H1 (cell line): ENCODE measurements around the gene TNNT1. TPM values are rescaled to one million over a fixed set of nuclear protein-coding genes. Genes with fewer than 3 reads are reported as not detected.

Experiments used
- CTCF ChIA-PET: fragments of 300-600 bp; sonication (Branson Sonifier 250); formaldehyde crosslinking; loops from one replicate; lab custom pipeline; 2021; ENCODE audit not compliant: partially characterized antibody; lab: Charles Lee
- POLR2A ChIA-PET: fragments of 300-600 bp; sonication (Branson Sonifier 250); formaldehyde crosslinking; loops from one replicate; lab custom pipeline; 2021; ENCODE audit warnings: inconsistent platforms; ENCODE audit not compliant: partially characterized antibody; lab: Charles Lee
- DNase-seq, 2 experiments: peaks; one replicate each; pipeline versions ENCODE4 v3.0.0 to v3.0.0-alpha.2; 2010 to 2022; ENCODE audit warnings: low spot score in 2 of 2, low read depth in 1 of 2, mixed read lengths in 1 of 2
- FAIRE-seq: peaks from 2 replicates; lab custom pipeline; 2011; peaks lifted over from hg19 to GRCh38; lab: Jason Lieb, UNC
- H2AFZ ChIP-seq: 2 replicates; pipeline ENCODE4 v1.8.1; 2012; ENCODE audit warnings: low read length, inconsistent platforms
- H2AK5ac ChIP-seq: 2 replicates; pipeline ENCODE4 v1.6.1; 2013; ENCODE audit warnings: low read depth, low read length
- H2BK120ac ChIP-seq: replicated peaks from 2 replicates; pipeline ENCODE3; 2013; ENCODE audit warnings: low read depth, low read length, inconsistent platforms
- H2BK12ac ChIP-seq: 2 replicates; pipeline ENCODE4 v1.6.1; 2013; ENCODE audit warnings: low read depth, low read length
- H2BK15ac ChIP-seq: 2 replicates; pipeline ENCODE4 v1.6.1; 2013; ENCODE audit warnings: low read length
- H2BK20ac ChIP-seq: 2 replicates; pipeline ENCODE4 v1.6.1; 2013; ENCODE audit warnings: low read length
- H2BK5ac ChIP-seq: 2 replicates; pipeline ENCODE4 v1.6.1; 2013; ENCODE audit warnings: low read depth, low read length
- H3K14ac ChIP-seq: 2 replicates; pipeline ENCODE4 v1.6.1; 2013; ENCODE audit warnings: inconsistent platforms; ENCODE audit not compliant: insufficient read length
- H3K18ac ChIP-seq: 2 replicates; pipeline ENCODE4 v1.6.1; 2013; ENCODE audit warnings: low read length; ENCODE audit errors: extremely low read depth
- H3K23ac ChIP-seq: 2 replicates; pipeline ENCODE4 v1.6.1; 2013; ENCODE audit warnings: inconsistent platforms; ENCODE audit not compliant: insufficient read length
- H3K23me2 ChIP-seq: 2 replicates; pipeline ENCODE4 v1.6.1; 2013; ENCODE audit warnings: low read depth, low read length
- H3K27ac ChIP-seq: 2 replicates; pipeline ENCODE4 v1.6.1; 2011; ENCODE audit warnings: low read depth, low read length, inconsistent platforms
- H3K27me3 ChIP-seq, 4 experiments: replicated peaks in 1 of 4; 1 replicate in 1 of 4; 2 replicates in 3 of 4; pipeline versions ENCODE4 v1.6.1 to v1.8.1; 2011 to 2013; ENCODE audit warnings: low read length in 3 of 4, mild to moderate bottlenecking in 3 of 4, inconsistent platforms in 2 of 4, mixed read lengths in 2 of 4, moderate library complexity in 1 of 4; ENCODE audit not compliant: control insufficient read depth in 3 of 4, insufficient read depth in 3 of 4; ENCODE audit errors: extremely low read depth in 1 of 4
- H3K36me3 ChIP-seq, 4 experiments: 2 replicates each; pipeline versions ENCODE4 v1.6.1 to v1.8.1; 2011 to 2013; ENCODE audit warnings: mild to moderate bottlenecking in 4 of 4, low read length in 3 of 4, moderate library complexity in 2 of 4, control low read depth in 1 of 4, inconsistent platforms in 1 of 4; ENCODE audit not compliant: insufficient read depth in 4 of 4, control insufficient read depth in 2 of 4
- H3K4ac ChIP-seq: replicated peaks from 2 replicates; pipeline ENCODE3; 2013; ENCODE audit warnings: low read length, low read depth, mixed read lengths, inconsistent platforms; ENCODE audit not compliant: insufficient read length
- H3K4me1 ChIP-seq, 4 experiments: replicated peaks in 1 of 4; 1 replicate in 1 of 4; 2 replicates in 3 of 4; pipeline versions ENCODE4 v1.6.1 to v1.8.1; 2011 to 2013; ENCODE audit warnings: low read length in 3 of 4, inconsistent platforms in 2 of 4, mixed read lengths in 1 of 4; ENCODE audit not compliant: insufficient read depth in 4 of 4, control insufficient read depth in 3 of 4
- H3K4me2 ChIP-seq, 2 experiments: 2 replicates each; pipeline versions ENCODE4 v1.6.1 to v1.8.1; 2011 to 2013; ENCODE audit warnings: low read depth in 2 of 2, low read length in 2 of 2, control low read depth in 1 of 2, inconsistent platforms in 1 of 2, mild to moderate bottlenecking in 1 of 2; ENCODE audit not compliant: insufficient read depth in 1 of 2
- H3K4me3 ChIP-seq, 4 experiments: fragments of 200-600, 300-600 bp in 1 of 4; sonication (generic), shearing (Covaris generic), sonication (Bioruptor Twin) in 1 of 4; 2 replicates each; pipeline versions ENCODE4 v1.5.1 to v1.8.1; 2011 to 2016; ENCODE audit warnings: low read length in 4 of 4, low read depth in 3 of 4, control low read depth in 2 of 4, inconsistent platforms in 2 of 4, mild to moderate bottlenecking in 2 of 4, mixed read lengths in 1 of 4, moderate library complexity in 1 of 4; ENCODE audit not compliant: insufficient read depth in 2 of 4; ENCODE audit errors: extremely low read depth in 1 of 4
- H3K56ac ChIP-seq: replicated peaks from 2 replicates; pipeline ENCODE3; 2013; ENCODE audit warnings: low read depth, mild to moderate bottlenecking, mixed read lengths, low read length, inconsistent platforms; ENCODE audit not compliant: insufficient read length
- H3K79me1 ChIP-seq: 2 replicates; pipeline ENCODE4 v1.6.1; 2013; ENCODE audit warnings: low read depth, low read length, control low read depth
- H3K79me2 ChIP-seq, 2 experiments: 2 replicates each; pipeline versions ENCODE4 v1.6.1 to v1.8.1; 2012 to 2013; ENCODE audit warnings: low read length in 2 of 2, mild to moderate bottlenecking in 2 of 2, inconsistent platforms in 1 of 2; ENCODE audit not compliant: insufficient read depth in 2 of 2, control insufficient read depth in 1 of 2
- H3K9ac ChIP-seq, 4 experiments: replicated peaks in 1 of 4; 1 replicate in 1 of 4; 2 replicates in 3 of 4; pipeline versions ENCODE4 v1.6.1 to v1.8.1; 2011 to 2013; ENCODE audit warnings: low read depth in 3 of 4, low read length in 3 of 4, control low read depth in 2 of 4, mild to moderate bottlenecking in 2 of 4, moderate library complexity in 2 of 4, inconsistent platforms in 1 of 4; ENCODE audit errors: extremely low read depth in 1 of 4
- H3K9me3 ChIP-seq, 2 experiments: 2 replicates each; pipeline versions ENCODE4 v1.6.1 to v1.8.1; 2012 to 2013; ENCODE audit warnings: mild to moderate bottlenecking in 2 of 2, moderate library complexity in 2 of 2, control low read depth in 1 of 2, inconsistent platforms in 1 of 2, low read depth in 1 of 2, low read length in 1 of 2, mixed read lengths in 1 of 2; ENCODE audit not compliant: insufficient read depth in 2 of 2
- H4K20me1 ChIP-seq, 2 experiments: replicated peaks in 1 of 2; 2 replicates each; pipeline versions ENCODE3 to v1.8.1; 2011 to 2013; ENCODE audit warnings: inconsistent platforms in 2 of 2, low read length in 2 of 2, mild to moderate bottlenecking in 1 of 2; ENCODE audit not compliant: insufficient read depth in 2 of 2, control insufficient read depth in 1 of 2
- H4K5ac ChIP-seq: 2 replicates; pipeline ENCODE4 v1.6.1; 2013; ENCODE audit warnings: low read length, low read depth, mixed read lengths, inconsistent platforms; ENCODE audit not compliant: insufficient read length
- H4K8ac ChIP-seq: 2 replicates; pipeline ENCODE4 v1.8.0; 2013; ENCODE audit warnings: mild to moderate bottlenecking, moderate library complexity, low read length, inconsistent platforms; ENCODE audit not compliant: insufficient read depth; ENCODE audit errors: extremely low read depth
- H4K91ac ChIP-seq: replicated peaks from 2 replicates; pipeline ENCODE3; 2013; ENCODE audit warnings: low read length, mixed read lengths, inconsistent platforms; ENCODE audit not compliant: insufficient read length
- BRCA1 ChIP-seq: IDR thresholded peaks from 2 replicates; pipeline ENCODE4 v1.6.1; 2012; ENCODE audit warnings: low read depth, low read length, improper control_type of control experiment
- E2F6 ChIP-seq: IDR thresholded peaks from 2 replicates; pipeline ENCODE4 v1.6.1; 2012; ENCODE audit warnings: inconsistent platforms
- MAX ChIP-seq: IDR thresholded peaks from 2 replicates; pipeline ENCODE4 v1.6.1; 2012; ENCODE audit warnings: inconsistent platforms
- RFX5 ChIP-seq: IDR thresholded peaks from 2 replicates; pipeline ENCODE4 v1.6.1; 2011; ENCODE audit warnings: low read depth, low read length, improper control_type of control experiment, borderline replicate concordance
- SIRT6 ChIP-seq: IDR thresholded peaks from one replicate; pipeline ENCODE4 v1.7.1; 2012; ENCODE audit warnings: low read length, inconsistent platforms
- SRF ChIP-seq: IDR thresholded peaks from 2 replicates; pipeline ENCODE4 v1.6.1; 2011; ENCODE audit warnings: mild to moderate bottlenecking, low read depth, low read length, moderate library complexity
- TCF12 ChIP-seq: IDR thresholded peaks from 2 replicates; pipeline ENCODE4 v1.6.1; 2011; ENCODE audit warnings: low read depth, mild to moderate bottlenecking, low read length
- USF2 ChIP-seq: IDR thresholded peaks from 2 replicates; pipeline ENCODE4 v1.6.1; 2011; ENCODE audit warnings: low read length, improper control_type of control experiment
- WGBS, 2 experiments: shearing (Covaris generic) in 1 of 2; methylation state at CpG; one replicate each; pipeline versions ENCODE4 v1.1.6 to v1.1.7; 2013 to 2015; ENCODE audit warnings: low lambda C conversion rate in 2 of 2, mixed read lengths in 2 of 2, inconsistent platforms in 1 of 2, low coverage in 1 of 2, missing lambda C conversion rate in 1 of 2; ENCODE audit not compliant: insufficient replicate concordance in 2 of 2, insufficient coverage in 1 of 2, insufficient read length in 1 of 2; ENCODE audit errors: extremely low coverage in 1 of 2, missing lambda C conversion rate in 1 of 2; 5-methylcytosine and 5-hydroxymethylcytosine counted together
- polyA plus RNA-seq, 7 experiments: library from polyadenylated mRNA; depleted of rRNA in 3 of 7; stranded (reverse) in 5 of 7; unstranded in 2 of 7; fragments of >200 nt in 5 of 7; fragments of 200-250 nt in 2 of 7; gene quantifications; 1 replicate in 5 of 7; 2 replicates in 1 of 7; 4 replicates in 1 of 7; pipeline versions ENCODE4 v1.2.1 to v1.2.3, GENCODE V29; 2011 to 2013; ENCODE audit warnings: missing spikeins in 2 of 7, mixed read lengths in 2 of 7
- total RNA-seq: library from RNA; stranded (reverse); fragmentation: NEBNext Ultra II Directional; extraction: Animal tissue kit (Norgen Biotek cat#: 25700); gene quantifications from 2 replicates; pipeline ENCODE4 v1.2.1, GENCODE V29; 2021

TNNT1 gene
- total and polyA plus RNA-seq, 2 of the 8 experiments (the other 6 are each of a cell fraction or from before 2014, with no cell fraction given) = 69.6 to 107 TPM

GRCh38 chr19:55141696-55142095 is 7.3 kb downstream of the TNNT1 start:
- H2BK5ac ChIP-seq = no peak overlapping the region
- no peak overlapping the region for H4K91ac ChIP-seq
- H3K36me3 ChIP-seq = peaks cover 0 to 14% (median under 1%) of the 10 kb centered on the region in 4 experiments; a peak in 3 of 8 replicates
- no peaks in the 10 kb centered on the region for H3K79me1 ChIP-seq
- no peak overlapping the region for H3K23ac ChIP-seq
- no peak overlapping the region for H2BK20ac ChIP-seq
- H4K8ac ChIP-seq = peak overlapping the region; percentile 62; the same call in 1 of the 2 replicates
- no peaks in the 10 kb centered on the region for H3K27me3 ChIP-seq
- peak in 1 of 2 experiments; percentile 69 for DNase-seq
- H3K9me3 ChIP-seq = no peaks in the 10 kb centered on the region
- no peak overlapping the region for H2AFZ ChIP-seq
- no peak overlapping the region for H3K56ac ChIP-seq
- ChIA-PET CTCF (interaction anchor here (0.6 to 6.4 kb wide), 40 partner anchors 9 to 1453 kb away, joined by 3 to 118 read pairs (median 5); partner anchors contain the start of genes DNAAF3, PTPRH, TMEM86B and TNNI3), POLR2A (interaction anchor here (1.0 to 2.5 kb wide), 14 partner anchors 9 to 513 kb away, joined by 3 to 16 read pairs (median 4); partner anchors contain the start of genes HSPBP1, PPP1R12C, PPP6R1 and U2AF2)
- H2BK12ac ChIP-seq = no peak overlapping the region
- H3K27ac ChIP-seq = no peak overlapping the region
- H4K20me1 ChIP-seq = no peaks in the 10 kb centered on the region
- no peak overlapping the region for H3K4ac ChIP-seq
- H2BK120ac ChIP-seq = no peak overlapping the region
- no peak overlapping the region for H4K5ac ChIP-seq
- no peaks in the 10 kb centered on the region for H3K79me2 ChIP-seq
- H3K9ac ChIP-seq = no peak overlapping the region
- no peaks in the 10 kb centered on the region; the same call in 1 of the 2 replicates for H3K23me2 ChIP-seq
- TF ChIP-seq SRF = no peak
- TF ChIP-seq TCF12 = no peak
- TF ChIP-seq BRCA1 = no peak
- TF ChIP-seq USF2 = no peak
- TF ChIP-seq MAX = no peak
- TF ChIP-seq SIRT6 = no peak
- no peak for TF ChIP-seq E2F6
- no peak for TF ChIP-seq RFX5
- H2AK5ac ChIP-seq = no peak overlapping the region
- H3K4me3 ChIP-seq = peak overlapping the region in 1 of 4 experiments; percentile 30; a peak in 1 of 8 replicates
- H3K18ac ChIP-seq = no peak overlapping the region; the same call in 1 of the 2 replicates
- WGBS, 2 experiments = 68% methylated on average over 21 of the region's 21 CpGs; no CpG with 5 or more reads in 1 of the 2 experiments
- FAIRE-seq = no peak
- H3K4me1 ChIP-seq = peaks cover 0 to 2% (median 0%) of the 10 kb centered on the region in 4 experiments; a peak in 2 of 7 replicates
- peak overlapping the region in 1 of 2 experiments; percentile 26; a peak in 1 of 4 replicates for H3K4me2 ChIP-seq
- H2BK15ac ChIP-seq = no peak overlapping the region
- H3K14ac ChIP-seq = no peak overlapping the region
